ENCODE measurements around the gene HSD17B1. TPM values are rescaled to one million over a fixed set of nuclear protein-coding genes. Genes with fewer than 3 reads are reported as not detected.

The HSD17B1 gene
- total RNA-seq, 1 experiment from 2014 or later: 2.3 TPM

- ChIA-PET CTCF (interaction anchor here (0.7 kb wide), 1 partner anchor 186 kb away, joined by 3 read pairs; no protein-coding TSS in a partner anchor), POLR2A (no interaction called here)
- H3K4me3 ChIP-seq (ENCODE audit: low read depth, low read length): no peak overlapping the region
- no peak overlapping the region for H3K27ac Mint-ChIP-seq (ENCODE audit: unreplicated experiment)
- no TSS peak for BruUV-seq (replicated peaks)
- no peak for TF ChIP-seq CTCF (IDR thresholded peaks at IDR 0.05; ENCODE audit: insufficient read depth in 1 of 2, low read depth in 1 of 2, low read length in 1 of 2, severe bottlenecking in 1 of 2, unreplicated experiment in 1 of 2)
- peaks cover 72% of the 10 kb centered on the region for H3K36me3 Mint-ChIP-seq (ENCODE audit: insufficient read depth, unreplicated experiment)
- H3K27me3 Mint-ChIP-seq (ENCODE audit: insufficient read depth, unreplicated experiment): no peaks in the 10 kb centered on the region
- intact Hi-C loops (cut with micrococcal nuclease; ENCODE audit: unreplicated experiment): no loop called here
- no peak for DNase-seq
- no peaks in the 10 kb centered on the region for H3K9me3 ChIP-seq
- no peaks in the 10 kb centered on the region for H3K27me3 ChIP-seq (replicated peaks; ENCODE audit: control insufficient read depth, insufficient read depth, low read length)
- H3K4me1 Mint-ChIP-seq (ENCODE audit: low read depth, unreplicated experiment): no peaks in the 10 kb centered on the region
- no peaks in the 10 kb centered on the region for H3K4me1 ChIP-seq
- H3K36me3 ChIP-seq (ENCODE audit: control insufficient read depth, insufficient read depth, low read length): peaks cover 4% of the 10 kb centered on the region; the same call in 1 of the 2 replicates
- H3K9me3 Mint-ChIP-seq (ENCODE audit: unreplicated experiment): no peaks in the 10 kb centered on the region
- H3K4me3 Mint-ChIP-seq (ENCODE audit: unreplicated experiment): no peak overlapping the region
These were observed 44.1 kb upstream of the HSD17B1 start for GRCh38 chr17:42508426-42509165.

GRCh38 chr17:42509409-42509808 lies 43.3 kb upstream of the HSD17B1 start:
- ChIA-PET POLR2A (no interaction called here), CTCF (no interaction called here)
- intact Hi-C loops (cut with micrococcal nuclease; ENCODE audit: unreplicated experiment): no loop called here
- peaks cover 64% of the 10 kb centered on the region for H3K36me3 Mint-ChIP-seq (ENCODE audit: insufficient read depth, unreplicated experiment)
- TF ChIP-seq CTCF (IDR thresholded peaks at IDR 0.05; ENCODE audit: insufficient read depth in 1 of 2, low read depth in 1 of 2, low read length in 1 of 2, severe bottlenecking in 1 of 2, unreplicated experiment in 1 of 2): no peak
- H3K4me3 ChIP-seq (ENCODE audit: low read depth, low read length): no peak overlapping the region
- H3K27ac Mint-ChIP-seq (ENCODE audit: unreplicated experiment): no peak overlapping the region
- H3K27me3 ChIP-seq (replicated peaks; ENCODE audit: control insufficient read depth, insufficient read depth, low read length): no peaks in the 10 kb centered on the region
- no peaks in the 10 kb centered on the region for H3K4me1 Mint-ChIP-seq (ENCODE audit: low read depth, unreplicated experiment)
- no peaks in the 10 kb centered on the region for H3K9me3 ChIP-seq
- no peaks in the 10 kb centered on the region for H3K4me1 ChIP-seq
- H3K27me3 Mint-ChIP-seq (ENCODE audit: insufficient read depth, unreplicated experiment): no peaks in the 10 kb centered on the region
- peaks cover 7% of the 10 kb centered on the region for H3K36me3 ChIP-seq (ENCODE audit: control insufficient read depth, insufficient read depth, low read length)
- H3K4me3 Mint-ChIP-seq (ENCODE audit: unreplicated experiment): no peak overlapping the region
- H3K9me3 Mint-ChIP-seq (ENCODE audit: unreplicated experiment): no peaks in the 10 kb centered on the region
- no peak for DNase-seq
- BruUV-seq (replicated peaks): no TSS peak

GRCh38 chr17:42509841-42510240 lies 42.9 kb upstream of the HSD17B1 start:
- Mint-ChIP-seq H3K27ac (ENCODE audit: unreplicated experiment) (no peak overlapping the region), H3K4me1 (ENCODE audit: low read depth, unreplicated experiment) (no peaks in the 10 kb centered on the region), H3K4me3 (ENCODE audit: unreplicated experiment) (no peak overlapping the region), H3K27me3 (ENCODE audit: insufficient read depth, unreplicated experiment) (no peaks in the 10 kb centered on the region), H3K9me3 (ENCODE audit: unreplicated experiment) (no peaks in the 10 kb centered on the region), H3K36me3 (ENCODE audit: insufficient read depth, unreplicated experiment) (peaks cover 60% of the 10 kb centered on the region)
- no TSS peak for BruUV-seq (replicated peaks)
- H3K9me3 ChIP-seq: no peaks in the 10 kb centered on the region
- ChIA-PET CTCF (no interaction called here), POLR2A (no interaction called here)
- H3K27me3 ChIP-seq (replicated peaks; ENCODE audit: control insufficient read depth, insufficient read depth, low read length): no peaks in the 10 kb centered on the region
- no peak for DNase-seq
- H3K4me1 ChIP-seq: no peaks in the 10 kb centered on the region
- no peak for TF ChIP-seq CTCF (IDR thresholded peaks at IDR 0.05; ENCODE audit: insufficient read depth in 1 of 2, low read depth in 1 of 2, low read length in 1 of 2, severe bottlenecking in 1 of 2, unreplicated experiment in 1 of 2)
- peaks cover 7% of the 10 kb centered on the region for H3K36me3 ChIP-seq (ENCODE audit: control insufficient read depth, insufficient read depth, low read length)
- intact Hi-C loops (cut with micrococcal nuclease; ENCODE audit: unreplicated experiment): loop anchor here (10.0 kb wide), 1 partner anchor 45 kb away; no protein-coding TSS in a partner anchor
- no peak overlapping the region for H3K4me3 ChIP-seq (ENCODE audit: low read depth, low read length)
